ENCODE data around the gene PASK. TPM values are rescaled to one million over a fixed set of nuclear protein-coding genes. Genes with fewer than 3 reads are reported as not detected.

The PASK gene
- total RNA-seq, 4 donors from 2014 or later: 4.1 to 8.1 (median 5.9) TPM

- no peak overlapping the region for H3K4me3 ChIP-seq
- TF ChIP-seq POLR2A (IDR thresholded peaks at IDR 0.05) (no peak), EP300 (IDR thresholded peaks at IDR 0.05) (no peak), CTCF (IDR thresholded peaks at IDR 0.05) (no peak)
- no peak for DNase-seq (ENCODE audit: low spot score in 2 of 2)
- peaks cover 0 to 38% (median 0%) of the 10 kb centered on the region in 3 donors for H3K36me3 ChIP-seq
- no peaks in the 10 kb centered on the region for H3K9me3 ChIP-seq
- H3K27me3 ChIP-seq: no peaks in the 10 kb centered on the region
- H3K27ac ChIP-seq: no peak overlapping the region
- no peaks in the 10 kb centered on the region for H3K4me1 ChIP-seq
- WGBS, 2 donors: 70 to 77% methylated on average over 9 to 11 of the region's 11 CpGs
Measured at GRCh38 chr2:241185961-241186360, 36.7 kb upstream of the PASK start.

GRCh38 chr2:241184901-241185300 is 35.6 kb upstream of the PASK start:
- Histone ChIP-seq H3K4me1 (no peaks in the 10 kb centered on the region), H3K27ac (no peak overlapping the region), H3K4me3 (no peak overlapping the region), H3K36me3 (peaks cover 0 to 45% (median 0%) of the 10 kb centered on the region in 3 donors), H3K9me3 (no peaks in the 10 kb centered on the region), H3K27me3 (no peaks in the 10 kb centered on the region)
- 69% methylated on average over 9 of the region's 9 CpGs for WGBS, 2 donors
- no peak for DNase-seq (ENCODE audit: low spot score in 2 of 2)
- TF ChIP-seq CTCF (IDR thresholded peaks at IDR 0.05): no peak
- no peak for TF ChIP-seq POLR2A (IDR thresholded peaks at IDR 0.05)
- TF ChIP-seq EP300 (IDR thresholded peaks at IDR 0.05): no peak

- 83 to 89% methylated on average over 9 of the region's 9 CpGs for WGBS, 2 donors
- Histone ChIP-seq H3K27ac (no peak overlapping the region), H3K9me3 (no peaks in the 10 kb centered on the region), H3K27me3 (no peaks in the 10 kb centered on the region), H3K36me3 (peaks cover 0 to 62% (median 3%) of the 10 kb centered on the region in 3 donors), H3K4me1 (no peaks in the 10 kb centered on the region), H3K4me3 (no peak overlapping the region)
- DNase-seq (ENCODE audit: low spot score in 2 of 2): no peak
- TF ChIP-seq POLR2A (IDR thresholded peaks at IDR 0.05) (no peak), CTCF (IDR thresholded peaks at IDR 0.05) (no peak), EP300 (IDR thresholded peaks at IDR 0.05) (no peak)
Measured at GRCh38 chr2:241183221-241183620, 33.9 kb upstream of the PASK start.

- whole genome bisulfite sequencing, 2 donors: 93% methylated on average over 27 to 28 of the region's 28 CpGs
- Histone ChIP-seq H3K36me3 (peaks cover 0 to 68% (median 3%) of the 10 kb centered on the region in 3 donors), H3K27ac (no peak overlapping the region), H3K4me3 (no peak overlapping the region), H3K27me3 (no peaks in the 10 kb centered on the region), H3K4me1 (no peaks in the 10 kb centered on the region), H3K9me3 (no peaks in the 10 kb centered on the region)
- TF ChIP-seq POLR2A (IDR thresholded peaks at IDR 0.05): no peak
- no peak for TF ChIP-seq EP300 (IDR thresholded peaks at IDR 0.05)
- no peak for TF ChIP-seq CTCF (IDR thresholded peaks at IDR 0.05)
- no peak for DNase-seq (ENCODE audit: low spot score in 2 of 2)
Measured at GRCh38 chr2:241182531-241183133, 33.4 kb upstream of the PASK start.

GRCh38 chr2:241182126-241182525 is 32.9 kb upstream of the PASK start:
- H3K4me1 ChIP-seq: no peaks in the 10 kb centered on the region
- no peaks in the 10 kb centered on the region for H3K27me3 ChIP-seq
- no peaks in the 10 kb centered on the region for H3K9me3 ChIP-seq
- DNase-seq (ENCODE audit: low spot score in 2 of 2): no peak
- no peak for TF ChIP-seq CTCF (IDR thresholded peaks at IDR 0.05)
- TF ChIP-seq EP300 (IDR thresholded peaks at IDR 0.05): no peak
- TF ChIP-seq POLR2A (IDR thresholded peaks at IDR 0.05): no peak
- WGBS, 2 donors: 94 to 97% methylated on average over 3 of the region's 3 CpGs
- H3K4me3 ChIP-seq: no peak overlapping the region
- H3K36me3 ChIP-seq: peaks cover 0 to 73% (median 3%) of the 10 kb centered on the region in 3 donors
- no peak overlapping the region for H3K27ac ChIP-seq

Measured in tibial nerve (tissue), 4 donors.